H1 (cell line): ENCODE results near the gene TNC. TPM values are rescaled to one million over a fixed set of nuclear protein-coding genes. Genes with fewer than 3 reads are reported as not detected.

Experiments used
- CTCF ChIA-PET: fragments of 300-600 bp; sonication (Branson Sonifier 250); formaldehyde crosslinking; loops from one replicate; lab custom pipeline; 2021; ENCODE audit not compliant: partially characterized antibody; lab: Charles Lee
- POLR2A ChIA-PET: fragments of 300-600 bp; sonication (Branson Sonifier 250); formaldehyde crosslinking; loops from one replicate; lab custom pipeline; 2021; ENCODE audit warnings: inconsistent platforms; ENCODE audit not compliant: partially characterized antibody; lab: Charles Lee
- DNase-seq, 2 experiments: peaks; one replicate each; pipeline versions ENCODE4 v3.0.0 to v3.0.0-alpha.2; 2010 to 2022; ENCODE audit warnings: low spot score in 2 of 2, low read depth in 1 of 2, mixed read lengths in 1 of 2
- FAIRE-seq: peaks from 2 replicates; lab custom pipeline; 2011; peaks lifted over from hg19 to GRCh38; lab: Jason Lieb, UNC
- H2AFZ ChIP-seq: 2 replicates; pipeline ENCODE4 v1.8.1; 2012; ENCODE audit warnings: low read length, inconsistent platforms
- H2AK5ac ChIP-seq: 2 replicates; pipeline ENCODE4 v1.6.1; 2013; ENCODE audit warnings: low read depth, low read length
- H2BK120ac ChIP-seq: replicated peaks from 2 replicates; pipeline ENCODE3; 2013; ENCODE audit warnings: low read depth, low read length, inconsistent platforms
- H2BK12ac ChIP-seq: 2 replicates; pipeline ENCODE4 v1.6.1; 2013; ENCODE audit warnings: low read depth, low read length
- H2BK15ac ChIP-seq: 2 replicates; pipeline ENCODE4 v1.6.1; 2013; ENCODE audit warnings: low read length
- H2BK20ac ChIP-seq: 2 replicates; pipeline ENCODE4 v1.6.1; 2013; ENCODE audit warnings: low read length
- H2BK5ac ChIP-seq: 2 replicates; pipeline ENCODE4 v1.6.1; 2013; ENCODE audit warnings: low read depth, low read length
- H3K14ac ChIP-seq: 2 replicates; pipeline ENCODE4 v1.6.1; 2013; ENCODE audit warnings: inconsistent platforms; ENCODE audit not compliant: insufficient read length
- H3K18ac ChIP-seq: 2 replicates; pipeline ENCODE4 v1.6.1; 2013; ENCODE audit warnings: low read length; ENCODE audit errors: extremely low read depth
- H3K23ac ChIP-seq: 2 replicates; pipeline ENCODE4 v1.6.1; 2013; ENCODE audit warnings: inconsistent platforms; ENCODE audit not compliant: insufficient read length
- H3K23me2 ChIP-seq: 2 replicates; pipeline ENCODE4 v1.6.1; 2013; ENCODE audit warnings: low read depth, low read length
- H3K27ac ChIP-seq: 2 replicates; pipeline ENCODE4 v1.6.1; 2011; ENCODE audit warnings: low read depth, low read length, inconsistent platforms
- H3K27me3 ChIP-seq, 4 experiments: replicated peaks in 1 of 4; 1 replicate in 1 of 4; 2 replicates in 3 of 4; pipeline versions ENCODE4 v1.6.1 to v1.8.1; 2011 to 2013; ENCODE audit warnings: low read length in 3 of 4, mild to moderate bottlenecking in 3 of 4, inconsistent platforms in 2 of 4, mixed read lengths in 2 of 4, moderate library complexity in 1 of 4; ENCODE audit not compliant: control insufficient read depth in 3 of 4, insufficient read depth in 3 of 4; ENCODE audit errors: extremely low read depth in 1 of 4
- H3K36me3 ChIP-seq, 4 experiments: 2 replicates each; pipeline versions ENCODE4 v1.6.1 to v1.8.1; 2011 to 2013; ENCODE audit warnings: mild to moderate bottlenecking in 4 of 4, low read length in 3 of 4, moderate library complexity in 2 of 4, control low read depth in 1 of 4, inconsistent platforms in 1 of 4; ENCODE audit not compliant: insufficient read depth in 4 of 4, control insufficient read depth in 2 of 4
- H3K4ac ChIP-seq: replicated peaks from 2 replicates; pipeline ENCODE3; 2013; ENCODE audit warnings: low read length, low read depth, mixed read lengths, inconsistent platforms; ENCODE audit not compliant: insufficient read length
- H3K4me1 ChIP-seq, 4 experiments: replicated peaks in 1 of 4; 1 replicate in 1 of 4; 2 replicates in 3 of 4; pipeline versions ENCODE4 v1.6.1 to v1.8.1; 2011 to 2013; ENCODE audit warnings: low read length in 3 of 4, inconsistent platforms in 2 of 4, mixed read lengths in 1 of 4; ENCODE audit not compliant: insufficient read depth in 4 of 4, control insufficient read depth in 3 of 4
- H3K4me2 ChIP-seq, 2 experiments: 2 replicates each; pipeline versions ENCODE4 v1.6.1 to v1.8.1; 2011 to 2013; ENCODE audit warnings: low read depth in 2 of 2, low read length in 2 of 2, control low read depth in 1 of 2, inconsistent platforms in 1 of 2, mild to moderate bottlenecking in 1 of 2; ENCODE audit not compliant: insufficient read depth in 1 of 2
- H3K4me3 ChIP-seq, 4 experiments: fragments of 200-600, 300-600 bp in 1 of 4; sonication (generic), shearing (Covaris generic), sonication (Bioruptor Twin) in 1 of 4; 2 replicates each; pipeline versions ENCODE4 v1.5.1 to v1.8.1; 2011 to 2016; ENCODE audit warnings: low read length in 4 of 4, low read depth in 3 of 4, control low read depth in 2 of 4, inconsistent platforms in 2 of 4, mild to moderate bottlenecking in 2 of 4, mixed read lengths in 1 of 4, moderate library complexity in 1 of 4; ENCODE audit not compliant: insufficient read depth in 2 of 4; ENCODE audit errors: extremely low read depth in 1 of 4
- H3K56ac ChIP-seq: replicated peaks from 2 replicates; pipeline ENCODE3; 2013; ENCODE audit warnings: low read depth, mild to moderate bottlenecking, mixed read lengths, low read length, inconsistent platforms; ENCODE audit not compliant: insufficient read length
- H3K79me1 ChIP-seq: 2 replicates; pipeline ENCODE4 v1.6.1; 2013; ENCODE audit warnings: low read depth, low read length, control low read depth
- H3K79me2 ChIP-seq, 2 experiments: 2 replicates each; pipeline versions ENCODE4 v1.6.1 to v1.8.1; 2012 to 2013; ENCODE audit warnings: low read length in 2 of 2, mild to moderate bottlenecking in 2 of 2, inconsistent platforms in 1 of 2; ENCODE audit not compliant: insufficient read depth in 2 of 2, control insufficient read depth in 1 of 2
- H3K9ac ChIP-seq, 4 experiments: replicated peaks in 1 of 4; 1 replicate in 1 of 4; 2 replicates in 3 of 4; pipeline versions ENCODE4 v1.6.1 to v1.8.1; 2011 to 2013; ENCODE audit warnings: low read depth in 3 of 4, low read length in 3 of 4, control low read depth in 2 of 4, mild to moderate bottlenecking in 2 of 4, moderate library complexity in 2 of 4, inconsistent platforms in 1 of 4; ENCODE audit errors: extremely low read depth in 1 of 4
- H3K9me3 ChIP-seq, 2 experiments: 2 replicates each; pipeline versions ENCODE4 v1.6.1 to v1.8.1; 2012 to 2013; ENCODE audit warnings: mild to moderate bottlenecking in 2 of 2, moderate library complexity in 2 of 2, control low read depth in 1 of 2, inconsistent platforms in 1 of 2, low read depth in 1 of 2, low read length in 1 of 2, mixed read lengths in 1 of 2; ENCODE audit not compliant: insufficient read depth in 2 of 2
- H4K20me1 ChIP-seq, 2 experiments: replicated peaks in 1 of 2; 2 replicates each; pipeline versions ENCODE3 to v1.8.1; 2011 to 2013; ENCODE audit warnings: inconsistent platforms in 2 of 2, low read length in 2 of 2, mild to moderate bottlenecking in 1 of 2; ENCODE audit not compliant: insufficient read depth in 2 of 2, control insufficient read depth in 1 of 2
- H4K5ac ChIP-seq: 2 replicates; pipeline ENCODE4 v1.6.1; 2013; ENCODE audit warnings: low read length, low read depth, mixed read lengths, inconsistent platforms; ENCODE audit not compliant: insufficient read length
- H4K8ac ChIP-seq: 2 replicates; pipeline ENCODE4 v1.8.0; 2013; ENCODE audit warnings: mild to moderate bottlenecking, moderate library complexity, low read length, inconsistent platforms; ENCODE audit not compliant: insufficient read depth; ENCODE audit errors: extremely low read depth
- H4K91ac ChIP-seq: replicated peaks from 2 replicates; pipeline ENCODE3; 2013; ENCODE audit warnings: low read length, mixed read lengths, inconsistent platforms; ENCODE audit not compliant: insufficient read length
- CBX5 ChIP-seq: fragments of 300-800, 300-1000 bp; sonication (generic); IDR thresholded peaks from 2 replicates; pipeline ENCODE4 v1.7.1; 2016; ENCODE audit warnings: antibody characterized with exemption, low read length, low read depth
- CEBPB ChIP-seq: IDR thresholded peaks from 2 replicates; pipeline ENCODE4 v1.6.1; 2012; ENCODE audit warnings: low read depth, low read length
- CHD1 ChIP-seq: IDR thresholded peaks from 2 replicates; pipeline ENCODE4 v1.6.1; 2012; ENCODE audit warnings: low read depth, low read length, improper control_type of control experiment
- CREB1 ChIP-seq: IDR thresholded peaks from 2 replicates; pipeline ENCODE4 v1.6.1; 2012; ENCODE audit warnings: inconsistent platforms
- FOSL1 ChIP-seq: IDR thresholded peaks from 2 replicates; pipeline ENCODE4 v1.6.1; 2011; ENCODE audit warnings: mild to moderate bottlenecking, low read depth, low read length, moderate library complexity; ENCODE audit not compliant: insufficient read depth
- KDM4A ChIP-seq: IDR thresholded peaks from one replicate; pipeline ENCODE4 v1.7.1; 2012; ENCODE audit warnings: low read depth, mild to moderate bottlenecking, moderate library complexity, low read length, inconsistent platforms; ENCODE audit not compliant: severe bottlenecking
- MAX ChIP-seq: IDR thresholded peaks from 2 replicates; pipeline ENCODE4 v1.6.1; 2012; ENCODE audit warnings: inconsistent platforms
- NANOG ChIP-seq: IDR thresholded peaks from 2 replicates; pipeline ENCODE4 v1.6.1; 2011; ENCODE audit warnings: low read length, low read depth, mild to moderate bottlenecking, inconsistent platforms; ENCODE audit not compliant: insufficient read depth, poor library complexity, severe bottlenecking
- RBBP5 ChIP-seq: IDR thresholded peaks from 2 replicates; pipeline ENCODE4 v1.7.1; 2012; ENCODE audit warnings: low read depth, mild to moderate bottlenecking, inconsistent platforms, low read length, moderate library complexity, borderline replicate concordance
- SIX5 ChIP-seq: IDR thresholded peaks from 2 replicates; pipeline ENCODE4 v1.6.1; 2011; ENCODE audit warnings: mild to moderate bottlenecking, low read depth, low read length
- WGBS, 2 experiments: shearing (Covaris generic) in 1 of 2; methylation state at CpG; one replicate each; pipeline versions ENCODE4 v1.1.6 to v1.1.7; 2013 to 2015; ENCODE audit warnings: low lambda C conversion rate in 2 of 2, mixed read lengths in 2 of 2, inconsistent platforms in 1 of 2, low coverage in 1 of 2, missing lambda C conversion rate in 1 of 2; ENCODE audit not compliant: insufficient replicate concordance in 2 of 2, insufficient coverage in 1 of 2, insufficient read length in 1 of 2; ENCODE audit errors: extremely low coverage in 1 of 2, missing lambda C conversion rate in 1 of 2; 5-methylcytosine and 5-hydroxymethylcytosine counted together
- polyA plus RNA-seq, 7 experiments: library from polyadenylated mRNA; depleted of rRNA in 3 of 7; stranded (reverse) in 5 of 7; unstranded in 2 of 7; fragments of >200 nt in 5 of 7; fragments of 200-250 nt in 2 of 7; gene quantifications; 1 replicate in 5 of 7; 2 replicates in 1 of 7; 4 replicates in 1 of 7; pipeline versions ENCODE4 v1.2.1 to v1.2.3, GENCODE V29; 2011 to 2013; ENCODE audit warnings: missing spikeins in 2 of 7, mixed read lengths in 2 of 7
- total RNA-seq: library from RNA; stranded (reverse); fragmentation: NEBNext Ultra II Directional; extraction: Animal tissue kit (Norgen Biotek cat#: 25700); gene quantifications from 2 replicates; pipeline ENCODE4 v1.2.1, GENCODE V29; 2021

TNC gene
- total and polyA plus RNA-seq, 2 of the 8 experiments (the other 6 are each of a cell fraction or from before 2014, with no cell fraction given), result 6.2 to 11.4 TPM

- FAIRE-seq, result no peak
- Histone ChIP-seq H2BK120ac (no peak overlapping the region), H3K4me2 (no peak overlapping the region), H3K27ac (no peak overlapping the region), H3K27me3 (no peaks in the 10 kb centered on the region), H3K4ac (no peak overlapping the region), H3K4me3 (no peak overlapping the region), H3K79me2 (no peaks in the 10 kb centered on the region), H3K23ac (no peak overlapping the region), H4K8ac (no peak overlapping the region), H2BK15ac (no peak overlapping the region), H2AK5ac (no peak overlapping the region), H2BK5ac (no peak overlapping the region), H2BK20ac (no peak overlapping the region), H3K79me1 (no peaks in the 10 kb centered on the region), H4K20me1 (no peaks in the 10 kb centered on the region), H3K4me1 (peaks cover 0 to 5% (median 1%) of the 10 kb centered on the region in 4 experiments; a peak in 1 of 7 replicates), H2BK12ac (no peak overlapping the region), H2AFZ (no peak overlapping the region), H3K56ac (no peak overlapping the region), H4K91ac (no peak overlapping the region), H3K36me3 (no peaks in the 10 kb centered on the region), H3K9ac (no peak overlapping the region), H3K23me2 (no peaks in the 10 kb centered on the region; the same call in 1 of the 2 replicates), H3K14ac (no peak overlapping the region), H4K5ac (no peak overlapping the region), H3K18ac (no peak overlapping the region), H3K9me3 (no peaks in the 10 kb centered on the region)
- DNase-seq, result no peak
- ChIA-PET CTCF (no interaction called here), POLR2A (no interaction called here)
- WGBS, 2 experiments, result 89% methylated on average over 1 of the region's 1 CpG; no CpG with 5 or more reads in 1 of the 2 experiments
- no peak for TF ChIP-seq RBBP5
- no peak for TF ChIP-seq CHD1
- no peak for TF ChIP-seq CEBPB
- no peak for TF ChIP-seq CBX5
- TF ChIP-seq FOSL1, result no peak
- TF ChIP-seq CREB1, result no peak
- TF ChIP-seq KDM4A, result no peak
- TF ChIP-seq MAX, result no peak
- no peak for TF ChIP-seq NANOG
- TF ChIP-seq SIX5, result no peak
These were observed 43.5 kb upstream of the TNC start for GRCh38 chr9:115161446-115161845.
